GM21360 (cell line): Measurements from ENCODE around the gene OSM.
"Not testable (repeated sequence)": the region's sequence is repeated elsewhere in the genome, so short reads cannot be mapped to it uniquely, and the experiment has no call there.

ENCODE experiments used
- ATAC-seq: cut with Tn5 transposase; IDR thresholded peaks from one replicate; pipeline ENCODE4 v1.9.1; 2021; ENCODE audit warnings: mild to moderate bottlenecking, moderate library complexity; ENCODE audit not compliant: unreplicated experiment

Gene OSM

DNA sequence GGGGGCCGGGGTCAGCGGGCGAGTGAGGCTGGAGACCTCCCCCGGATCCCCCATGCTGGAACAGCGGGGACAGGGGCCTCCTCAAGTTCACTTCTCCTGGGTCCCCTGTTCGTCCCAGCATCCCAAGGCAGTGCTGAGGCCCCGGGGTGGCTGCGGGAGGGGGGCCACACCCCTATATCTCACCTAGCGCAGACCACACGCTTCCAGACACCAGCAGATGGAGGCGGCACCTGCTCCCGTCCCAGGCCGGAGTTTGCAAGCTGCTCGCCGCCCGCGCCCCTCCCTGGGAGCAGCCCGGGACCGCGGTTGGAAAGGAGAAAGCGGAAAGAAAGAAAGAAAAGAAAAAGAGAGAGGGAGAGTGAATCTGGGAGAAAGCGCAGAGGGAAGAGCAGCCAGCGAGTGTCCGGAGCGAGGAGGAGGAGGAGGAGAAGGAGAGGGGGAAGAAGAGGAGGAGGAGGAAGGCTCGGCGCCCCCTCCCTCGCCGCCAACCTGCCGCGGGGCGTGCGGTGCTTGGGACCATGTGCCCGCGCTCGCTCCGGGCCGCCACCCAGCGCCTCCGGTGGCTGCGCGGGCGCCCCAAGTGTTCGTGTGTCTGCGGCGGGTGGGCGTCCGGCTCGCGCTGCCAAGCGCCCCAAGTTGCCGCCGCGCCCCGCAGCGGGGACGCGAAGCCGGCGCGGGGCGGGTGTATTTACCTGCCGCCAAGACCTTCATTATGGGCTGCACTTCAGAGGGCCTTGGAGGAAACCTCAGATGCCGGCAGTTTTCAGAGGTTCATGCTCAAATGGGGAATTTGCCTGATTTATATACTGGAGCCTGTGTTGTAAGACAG is 20.5 kb downstream of the OSM start, which contains the start of gene LIF:
TSS of gene LIF (minus strand) at position 775 of the 829 bp plus-strand sequence. CDS start at position 711, 64 bp downstream.
- ATAC-seq: no peak

DNA sequence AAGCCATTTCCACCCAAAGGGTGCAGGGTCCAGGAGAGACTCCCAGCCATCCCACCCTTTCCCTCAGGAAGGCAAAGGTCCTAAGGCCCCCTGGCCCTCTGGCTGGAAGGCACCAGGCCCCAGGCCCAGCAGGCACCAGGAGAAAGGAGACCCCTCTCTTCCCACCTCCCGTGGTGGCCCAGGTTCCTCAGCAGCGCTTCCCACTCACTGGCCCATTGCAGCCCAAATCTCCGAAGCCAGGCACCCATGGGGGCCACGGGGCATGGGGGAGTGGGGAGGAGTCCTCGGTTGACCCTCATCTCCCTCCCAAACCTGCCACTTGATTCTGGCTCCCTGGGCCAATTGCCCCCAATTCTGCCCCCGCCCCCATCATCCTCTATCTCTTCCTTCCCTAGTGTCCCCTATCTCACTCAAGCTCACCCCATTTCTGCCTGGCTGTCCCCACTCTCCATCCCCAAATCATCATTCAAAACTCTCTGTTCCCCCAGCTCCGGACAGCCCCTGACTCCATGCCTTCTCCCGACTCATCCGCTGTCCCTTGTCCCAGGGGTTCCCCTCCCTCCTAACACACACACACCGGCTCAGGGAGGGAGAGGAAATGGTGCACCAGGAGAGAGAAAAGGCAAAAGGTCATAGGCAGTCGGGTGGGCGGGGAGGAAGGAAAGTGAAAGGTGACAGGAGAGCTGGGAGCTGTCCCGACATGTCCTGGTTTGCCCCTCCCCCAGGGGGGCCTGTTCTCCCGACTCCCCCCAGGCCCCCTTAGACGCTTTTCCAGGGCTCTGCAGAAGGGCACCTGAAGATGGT is 21.3 kb downstream of the OSM start:
- ATAC-seq: no peak

DNA sequence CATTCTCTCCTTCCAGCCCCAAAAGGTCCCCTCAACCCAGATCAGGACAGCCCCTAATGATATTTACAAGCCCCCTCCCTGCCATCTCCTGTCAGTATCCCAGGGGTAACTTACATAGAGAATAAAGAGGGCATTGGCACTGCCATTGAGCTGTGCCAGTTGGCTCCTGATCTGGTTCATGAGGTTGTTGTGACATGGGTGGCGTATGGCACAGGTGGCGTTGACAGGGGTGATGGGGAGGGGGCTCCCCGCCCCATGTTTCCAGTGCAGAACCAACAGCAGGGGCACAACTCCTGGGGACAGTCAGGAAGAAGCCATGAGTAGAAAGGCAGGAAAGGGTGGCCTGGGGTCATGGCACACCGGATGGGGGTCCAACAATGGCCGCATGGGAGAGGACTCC is 22.0 kb downstream of the OSM start:
- ATAC-seq: no peak

DNA sequence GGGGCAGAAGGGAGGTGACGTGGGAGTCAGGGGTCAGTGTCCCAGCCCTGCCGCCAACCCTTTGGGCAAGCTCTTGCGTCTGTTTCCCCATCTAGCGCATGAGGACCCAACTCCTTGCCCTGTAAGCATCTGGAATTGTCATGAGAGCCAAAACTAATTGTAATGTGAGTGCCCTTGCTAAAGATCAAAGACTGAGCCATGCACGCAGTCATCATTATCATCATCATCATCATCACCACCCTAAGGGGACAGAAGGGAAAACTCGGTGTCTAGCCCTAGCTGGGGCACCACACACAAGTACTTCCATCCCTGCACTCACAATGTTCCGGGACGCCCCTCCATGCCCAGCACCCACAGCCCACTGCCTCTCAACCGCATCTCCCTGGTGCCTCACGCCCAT is 22.6 kb downstream of the OSM start:
- no peak for ATAC-seq

DNA sequence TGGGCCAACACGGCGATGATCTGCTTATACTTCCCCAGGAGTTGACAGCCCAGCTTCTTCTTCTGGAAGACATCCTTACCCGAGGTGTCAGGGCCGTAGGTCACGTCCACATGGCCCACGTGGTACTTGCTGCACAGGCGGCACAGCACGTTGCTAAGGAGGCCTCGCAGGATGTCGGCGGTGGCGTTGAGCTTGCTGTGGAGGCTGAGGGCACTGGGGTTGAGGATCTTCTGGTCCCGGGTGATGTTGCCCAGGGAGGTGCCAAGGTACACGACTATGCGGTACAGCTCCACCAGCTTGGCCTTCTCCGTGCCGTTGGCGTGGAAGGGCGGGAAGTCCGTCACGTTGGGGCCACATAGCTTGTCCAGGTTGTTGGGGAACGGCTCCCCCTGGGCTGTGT is 23.0 kb downstream of the OSM start:
- ATAC-seq: no peak

DNA sequence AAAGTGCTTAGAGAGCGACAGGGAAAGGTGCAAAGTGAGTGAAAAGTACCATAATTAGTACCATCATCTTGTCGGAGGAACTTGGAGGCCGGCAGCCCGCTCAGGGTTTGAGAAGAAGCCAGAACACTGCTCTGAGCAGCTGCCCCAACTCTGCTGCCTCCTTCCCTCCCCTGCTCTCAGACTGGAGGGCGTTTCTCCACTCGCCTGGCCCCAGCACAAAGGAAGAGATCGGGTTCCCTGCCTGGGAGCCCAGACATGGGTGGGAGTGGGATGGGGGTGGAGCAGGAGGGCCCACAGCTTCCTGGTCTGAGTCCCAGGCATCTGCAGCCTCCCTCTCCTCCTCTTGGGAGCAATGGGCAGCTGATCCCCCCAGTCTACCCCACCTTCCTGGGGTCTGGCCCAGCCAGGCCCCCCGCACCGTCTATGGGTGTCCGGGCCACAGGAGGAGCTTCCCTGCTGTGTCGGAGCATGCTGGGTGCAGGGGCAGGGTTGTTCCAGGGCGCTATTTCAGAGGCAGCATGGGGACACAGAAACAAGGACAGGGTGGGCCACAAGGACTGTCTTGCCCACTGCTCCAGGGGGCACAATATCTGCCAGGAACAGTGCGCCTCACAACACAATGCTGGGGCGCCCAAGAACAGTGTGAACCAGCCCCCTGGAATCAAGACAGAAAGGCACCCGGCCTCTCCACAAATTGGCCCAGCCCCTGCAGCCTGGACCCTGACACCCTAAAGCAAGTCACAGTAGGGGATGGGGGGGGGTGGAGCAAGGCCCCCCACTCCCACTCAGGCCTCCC is 24.9 kb downstream of the OSM start:
- no peak for ATAC-seq

DNA sequence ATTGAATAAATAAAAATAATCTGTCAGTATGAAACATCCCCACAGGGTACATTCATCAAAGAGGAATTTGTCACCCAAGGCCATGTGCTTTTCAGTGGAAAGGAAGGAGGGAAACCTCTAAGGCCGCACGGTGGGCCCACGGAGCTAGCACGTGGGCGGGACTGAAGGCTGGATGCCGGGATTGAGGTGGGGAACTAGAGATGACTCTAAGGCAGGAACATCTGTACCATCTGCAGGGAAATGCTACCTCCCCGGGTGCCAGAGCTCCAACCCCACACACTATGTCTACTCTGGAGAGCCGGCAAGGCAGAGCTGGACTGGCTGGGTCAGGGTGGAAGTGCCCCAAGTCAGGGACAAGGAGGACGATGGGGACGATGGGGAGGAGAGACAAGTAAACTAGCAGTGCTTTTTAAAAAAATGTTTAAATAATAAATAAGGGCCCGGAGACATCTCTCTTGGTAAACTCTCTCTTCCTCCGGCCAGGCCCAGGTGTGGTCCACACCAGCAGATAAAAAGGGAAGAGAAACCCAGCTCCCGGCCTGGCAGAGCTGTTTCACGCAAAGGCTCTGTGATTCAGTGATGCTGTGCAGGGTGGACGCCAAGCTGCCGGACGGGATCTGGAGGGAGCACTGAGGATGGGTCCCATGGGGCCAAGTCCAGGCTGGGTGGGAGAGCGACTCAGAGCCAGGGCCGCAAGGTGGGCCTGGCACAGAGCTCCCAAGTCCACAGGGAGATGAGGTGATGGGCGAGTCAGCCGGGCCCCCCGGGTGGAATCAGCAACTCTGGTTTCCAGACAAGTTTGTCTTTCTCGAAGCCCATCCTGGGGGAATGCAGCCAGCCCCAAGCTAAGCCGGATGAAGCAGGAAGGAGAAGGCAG is 25.9 kb downstream of the OSM start:
- ATAC-seq: no peak

DNA sequence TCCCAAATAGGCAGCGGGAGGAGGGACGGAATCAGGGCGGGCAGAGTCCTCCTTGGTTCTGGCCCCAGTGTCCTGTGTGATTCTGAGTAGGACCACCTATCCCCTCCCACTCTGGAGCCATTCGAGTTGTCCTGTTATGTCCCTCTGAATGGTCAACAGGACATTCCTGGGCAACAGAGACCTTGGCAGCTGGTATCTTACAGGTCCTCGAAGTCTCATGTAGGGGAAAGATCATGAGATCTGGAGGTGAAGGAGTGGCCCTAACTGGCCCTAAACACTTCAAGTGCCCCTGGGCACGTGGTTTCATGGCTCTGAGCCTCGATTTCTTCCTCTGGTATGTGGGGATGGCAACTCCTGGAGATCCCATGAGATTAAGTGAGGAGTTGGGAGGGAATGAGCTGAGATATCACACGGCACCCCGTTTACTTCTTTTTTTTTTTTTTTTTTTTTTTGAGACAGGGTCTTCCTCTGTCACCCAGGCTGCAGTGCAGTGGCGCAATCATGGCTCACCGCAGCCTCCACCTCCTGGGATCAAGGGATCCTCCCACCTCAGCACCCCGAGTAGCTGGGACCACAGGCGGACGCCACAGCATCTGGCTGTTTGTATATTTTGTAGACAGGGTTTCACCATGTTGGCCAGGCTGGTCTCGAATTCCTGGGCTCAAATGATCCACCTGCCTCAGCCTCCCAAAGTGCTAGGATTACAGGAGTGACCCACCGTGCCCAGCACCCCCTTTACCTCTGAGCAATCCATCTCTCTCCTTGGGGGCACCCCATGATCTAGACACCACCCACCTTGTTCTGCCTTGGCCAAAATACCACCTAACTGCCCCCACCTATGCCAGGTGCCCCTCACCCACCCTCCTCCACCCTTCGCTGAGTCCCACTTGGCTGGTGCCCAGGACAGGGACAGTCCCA is 26.9 kb downstream of the OSM start:
- ATAC-seq: no peak

DNA sequence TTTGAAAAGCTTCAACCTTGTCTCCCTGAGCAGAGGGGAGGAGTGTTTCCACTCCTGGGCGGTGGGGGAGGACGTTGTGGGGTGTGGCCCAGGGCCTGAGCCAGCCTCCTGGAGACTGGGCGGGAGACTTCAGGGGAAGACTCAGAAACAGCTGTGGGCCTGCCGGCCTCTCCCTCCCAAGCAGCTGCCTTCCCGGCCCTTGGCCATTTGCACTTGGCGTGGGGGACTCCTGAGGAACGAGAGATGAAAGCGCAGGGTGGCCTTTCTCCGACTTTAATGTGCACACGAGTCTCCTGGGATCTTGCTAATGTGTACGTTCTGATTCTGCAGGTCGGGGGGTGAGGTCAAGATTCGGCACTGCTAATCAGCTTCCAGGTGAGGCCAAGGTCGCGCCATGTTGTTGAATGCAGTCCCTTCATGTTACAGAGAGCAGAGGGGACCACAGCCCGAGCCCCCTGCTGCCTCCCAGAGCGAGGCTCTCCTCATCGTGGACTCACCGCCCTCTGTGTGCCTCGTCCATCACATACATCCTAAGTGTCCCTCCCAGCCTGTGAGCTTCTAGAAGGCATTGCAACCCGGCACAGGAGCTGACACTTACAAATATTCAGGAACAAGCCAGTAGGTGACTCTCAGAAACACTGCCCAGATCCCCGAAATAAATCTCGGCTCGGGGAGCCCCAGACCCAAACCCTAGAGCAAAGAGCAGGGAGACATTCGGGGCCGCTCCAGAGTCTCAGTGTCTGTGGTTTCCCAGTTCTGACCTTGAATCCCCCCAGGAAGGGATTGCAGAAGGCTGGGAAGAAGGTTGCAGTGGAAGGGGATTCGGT is 27.8 kb downstream of the OSM start:
- ATAC-seq: no peak

DNA sequence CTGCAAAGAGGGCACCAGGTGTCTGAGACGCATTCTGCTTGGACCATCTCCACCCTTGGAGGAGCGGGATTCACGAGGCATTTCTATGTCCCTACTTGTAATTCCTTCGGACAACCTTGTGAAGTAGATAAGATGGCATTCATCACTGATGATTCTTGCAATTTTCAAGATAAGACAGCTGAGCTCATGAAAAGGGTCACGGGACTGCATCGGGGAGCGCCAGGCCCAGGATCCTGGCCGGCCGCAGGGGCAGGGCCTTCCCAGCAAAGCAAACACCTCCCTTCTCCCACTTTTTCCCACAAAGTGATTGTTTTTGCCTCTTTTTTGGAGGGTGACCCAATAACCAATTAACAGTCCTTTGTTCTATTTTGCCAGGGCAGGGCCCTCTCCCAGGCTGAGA is 28.5 kb downstream of the OSM start:
- no peak for ATAC-seq

DNA sequence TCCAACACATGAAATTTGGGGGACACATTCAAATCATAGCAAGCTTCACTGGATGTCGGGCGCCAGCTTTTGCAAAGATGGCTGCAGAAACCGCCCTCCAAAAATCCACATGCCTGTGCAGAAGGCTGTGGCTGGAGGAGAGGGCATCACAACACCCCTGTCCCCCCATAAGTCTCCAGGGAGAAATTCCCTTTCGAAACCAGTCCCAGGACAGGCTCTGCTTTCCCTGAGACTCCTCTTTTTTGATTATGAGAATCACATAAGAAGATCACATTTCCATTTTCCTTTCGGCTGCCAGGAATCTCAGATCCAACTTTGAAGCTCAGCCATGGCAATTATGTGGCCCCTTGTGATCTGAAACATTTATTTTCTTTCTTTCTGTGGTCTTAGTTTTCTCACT is 29.8 kb downstream of the OSM start:
- ATAC-seq: no peak

DNA sequence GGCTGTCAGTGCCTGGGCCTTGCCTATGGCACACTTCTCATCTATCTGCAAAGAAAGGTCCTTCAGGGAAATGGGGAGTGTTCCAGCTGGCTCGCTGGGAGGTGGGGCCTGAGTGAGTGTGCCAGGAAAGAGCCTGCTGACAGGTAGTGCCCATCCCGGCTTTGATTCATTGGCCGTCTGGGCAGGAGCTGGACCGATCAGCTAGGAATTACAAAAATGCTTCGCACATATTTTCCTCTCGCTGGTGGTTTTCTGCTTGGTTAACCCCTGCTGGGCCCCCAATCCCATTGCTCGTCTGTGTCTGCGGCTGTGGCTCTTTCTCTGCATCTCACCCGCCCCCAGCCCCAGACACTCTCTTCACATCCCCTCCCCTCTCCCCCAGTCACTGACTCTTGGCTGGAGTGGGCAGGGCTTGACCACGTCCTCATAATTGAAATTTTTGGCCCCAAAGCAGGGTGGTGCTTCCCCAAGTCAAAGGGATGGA is 30.9 kb downstream of the OSM start:
- ATAC-seq: no peak

DNA sequence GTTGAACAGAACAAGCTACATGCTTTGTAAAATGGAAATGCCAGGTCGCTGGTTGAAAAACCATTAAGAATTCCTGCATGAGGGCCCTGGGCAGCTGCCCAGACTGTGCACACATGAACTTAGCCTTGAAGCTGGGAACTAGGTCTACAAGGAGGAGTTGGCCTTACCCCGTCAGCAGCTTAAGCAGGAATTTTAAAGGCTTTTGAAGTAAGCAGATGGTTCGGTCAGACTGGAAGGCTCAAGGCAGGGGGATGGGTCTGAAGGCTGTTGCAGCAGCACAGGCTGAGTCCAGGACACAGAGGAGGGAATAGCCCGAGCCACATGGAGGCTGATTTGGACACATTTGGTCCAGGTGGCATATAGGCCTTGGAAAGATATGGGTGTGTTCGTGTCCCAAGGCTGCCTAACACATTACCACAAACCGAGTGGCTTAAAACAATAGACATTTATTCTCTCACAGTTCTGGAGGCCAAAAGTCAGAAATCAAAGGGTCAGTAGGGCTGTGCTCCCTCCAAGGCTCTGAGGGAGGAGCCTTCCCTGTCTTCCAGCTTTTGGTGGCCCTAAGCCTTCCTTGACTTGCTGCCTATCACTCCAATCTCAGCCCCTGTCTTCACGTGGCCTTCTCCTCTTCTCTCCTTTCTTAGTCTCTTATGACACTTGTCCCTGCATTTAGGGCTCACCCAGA is 31.7 kb downstream of the OSM start:
- no peak for ATAC-seq

DNA sequence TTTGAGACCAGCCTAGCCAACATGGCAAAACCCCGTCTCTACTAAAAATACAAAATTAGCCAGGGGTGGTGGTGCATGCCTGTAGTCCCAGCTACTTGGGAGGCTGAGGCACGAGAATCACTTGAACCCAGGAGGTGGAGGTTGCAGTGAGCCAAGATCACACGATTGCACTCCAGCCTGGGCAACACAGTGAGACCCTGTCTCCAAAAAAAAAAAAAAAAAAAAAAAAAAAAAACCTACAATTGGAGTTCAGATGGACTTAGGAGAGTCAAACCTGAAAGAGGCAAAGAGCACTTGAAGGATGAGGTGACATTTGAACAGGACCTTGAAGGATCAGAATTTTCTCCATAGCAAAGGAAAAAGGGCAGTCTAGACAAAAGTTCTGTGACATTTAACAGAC is 32.3 kb downstream of the OSM start:
- not testable (repeated sequence) for ATAC-seq

DNA sequence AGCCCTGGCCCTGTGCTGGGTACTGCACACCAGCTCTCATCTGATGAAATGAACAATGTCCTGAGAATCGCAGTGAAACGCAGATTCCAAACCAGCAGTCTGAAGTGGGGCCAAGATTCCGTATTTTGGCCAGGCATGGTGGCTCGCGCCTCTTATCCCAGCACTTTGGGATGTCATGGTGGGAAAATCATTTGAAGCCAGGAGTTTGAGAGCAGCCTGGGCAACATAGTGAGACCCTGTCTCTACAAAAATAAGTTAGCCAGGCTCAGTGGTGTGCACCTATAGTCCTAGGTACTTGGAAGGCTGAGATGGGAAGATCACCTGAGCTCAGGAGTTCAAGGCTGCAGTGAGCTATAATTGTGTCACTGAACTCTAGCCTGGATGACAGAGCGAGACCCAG is 33.1 kb downstream of the OSM start:
- ATAC-seq: no peak

DNA sequence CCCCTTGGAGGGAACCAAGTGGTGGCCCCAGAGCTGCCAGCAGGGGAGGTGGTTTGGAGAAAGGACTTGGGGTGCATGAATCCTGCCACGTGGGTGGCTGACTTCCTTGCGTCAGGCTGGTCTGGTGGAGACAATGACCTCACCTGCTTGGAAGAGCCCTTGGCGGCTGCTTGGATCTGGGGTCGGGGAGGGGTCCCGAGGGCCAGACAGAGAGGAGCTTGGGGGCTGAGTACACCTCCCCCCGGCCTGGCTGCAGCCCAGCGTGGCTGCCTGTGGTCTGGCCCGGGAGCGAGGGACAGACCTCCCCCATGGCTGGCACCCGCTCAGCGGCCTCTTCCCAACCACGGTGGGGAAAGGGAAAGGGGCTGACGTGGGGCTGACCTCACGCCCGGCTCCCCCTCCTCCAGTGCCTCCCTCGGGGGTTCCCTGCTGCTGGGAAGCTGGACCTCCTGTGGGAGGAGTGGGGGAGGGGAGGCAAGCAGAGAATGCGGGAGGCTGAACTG is 33.9 kb downstream of the OSM start:
- ATAC-seq: no peak

DNA sequence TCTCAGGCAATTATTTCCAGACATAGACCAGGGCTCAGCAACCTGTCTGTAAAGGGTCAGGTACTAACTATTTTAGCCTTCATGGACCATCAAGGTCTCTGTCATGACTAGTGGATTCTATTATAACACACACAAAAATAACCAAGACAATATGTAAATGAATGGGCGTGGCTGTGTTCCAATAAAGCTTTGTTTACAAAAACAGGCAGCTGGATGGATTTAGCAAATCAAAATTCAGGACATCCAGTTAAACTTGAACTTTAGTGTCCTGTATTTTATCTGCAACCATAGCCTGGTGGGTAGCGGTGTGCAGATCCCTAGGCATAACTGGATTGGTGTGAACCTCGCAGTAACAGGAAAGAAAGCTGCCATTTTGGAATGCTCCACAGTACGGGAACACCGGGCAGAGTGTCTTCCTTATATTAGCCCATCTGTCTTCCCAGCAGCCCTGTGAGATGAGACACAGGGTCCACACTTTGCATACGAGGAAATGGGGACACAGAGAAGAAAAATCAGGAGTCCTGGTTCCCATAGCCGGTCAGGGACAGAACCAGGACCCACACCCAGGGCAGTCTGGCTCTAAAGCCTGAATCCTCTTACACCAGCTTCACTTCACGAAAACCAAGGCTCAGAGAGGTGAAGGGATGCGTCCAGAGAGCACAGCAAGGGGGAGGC is 35.7 kb downstream of the OSM start:
- no peak for ATAC-seq
